Measurements from ENCODE around the gene SPTY2D1.

DNA sequence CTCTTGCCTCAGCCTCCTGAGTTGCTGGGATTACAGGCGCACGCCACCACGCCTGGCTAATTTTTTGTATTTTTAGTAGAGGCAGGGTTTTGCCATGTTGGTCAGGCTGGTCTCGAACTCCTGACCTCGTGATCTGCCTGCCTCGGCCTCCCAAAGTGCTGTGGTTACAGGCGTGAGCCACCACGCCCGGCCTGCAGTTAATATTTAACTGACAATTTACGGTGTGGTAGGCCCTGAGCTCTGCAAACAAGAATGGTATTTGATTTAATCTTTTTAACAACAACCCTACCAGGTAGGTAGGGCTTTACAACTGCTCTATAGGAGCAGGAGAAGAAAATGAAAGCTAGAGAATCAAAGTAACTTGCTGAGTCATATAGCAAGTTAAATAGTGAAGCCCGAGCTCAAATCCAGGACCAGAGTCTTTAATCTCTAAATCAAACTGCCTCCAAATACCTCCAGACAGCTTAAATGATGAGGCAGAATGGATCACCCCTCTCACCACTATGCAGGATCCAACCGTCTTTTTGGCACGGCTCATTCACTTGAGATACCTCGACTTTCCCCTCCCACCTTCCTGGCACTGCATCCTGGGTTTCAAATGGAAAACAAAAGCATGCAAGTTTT lies 55.1 kb downstream of the SPTY2D1 start:
- no peak for TF ChIP-seq CTCF (IDR thresholded peaks at IDR 0.05)
- no peak for TF ChIP-seq POLR2A (IDR thresholded peaks at IDR 0.05)

All from Peyer's patch (tissue), 4 donors.